Liver (tissue), 9 donors: ENCODE data around the gene AGPAT1. TPM values are rescaled to one million over a fixed set of nuclear protein-coding genes. Genes with fewer than 3 reads are reported as not detected.

Source experiments
- DNase-seq: peaks from one replicate; pipeline ENCODE4 v3.0.0-alpha.2; 2017; ENCODE audit warnings: low spot score
- H3K27ac ChIP-seq, 2 donors: one replicate each; pipeline ENCODE4 v1.7.0; 2013; ENCODE audit warnings: inconsistent platforms in 2 of 2, low read length in 2 of 2, control low read depth in 1 of 2, low read depth in 1 of 2, mild to moderate bottlenecking in 1 of 2
- H3K27me3 ChIP-seq, 4 donors: one replicate each; pipeline versions ENCODE4 v1.6.1 to v1.7.0; 2013; ENCODE audit warnings: low read length in 3 of 4, inconsistent platforms in 1 of 4, mild to moderate bottlenecking in 1 of 4, moderate library complexity in 1 of 4; ENCODE audit not compliant: control insufficient read depth in 4 of 4, insufficient read depth in 4 of 4
- H3K36me3 ChIP-seq, 4 donors: one replicate each; pipeline versions ENCODE4 v1.6.1 to v1.7.0; 2013; ENCODE audit warnings: low read length in 3 of 4, mild to moderate bottlenecking in 3 of 4, low read depth in 1 of 4, moderate library complexity in 1 of 4; ENCODE audit not compliant: control insufficient read depth in 4 of 4, insufficient read depth in 3 of 4
- H3K4me1 ChIP-seq, 4 donors: one replicate each; pipeline versions ENCODE4 v1.6.1 to v1.7.0; 2013; ENCODE audit warnings: low read length in 3 of 4, mild to moderate bottlenecking in 3 of 4, moderate library complexity in 1 of 4; ENCODE audit not compliant: control insufficient read depth in 4 of 4, insufficient read depth in 4 of 4
- H3K4me3 ChIP-seq, 3 donors: one replicate each; pipeline versions ENCODE4 v1.6.1 to v1.7.0; 2013; ENCODE audit warnings: low read length in 3 of 3, control low read depth in 1 of 3, low read depth in 1 of 3, mild to moderate bottlenecking in 1 of 3
- H3K9ac ChIP-seq, 2 donors: one replicate each; pipeline ENCODE4 v1.7.0; 2013; ENCODE audit warnings: low read length in 2 of 2, mild to moderate bottlenecking in 2 of 2, moderate library complexity in 2 of 2, control low read depth in 1 of 2, low read depth in 1 of 2
- H3K9me3 ChIP-seq, 4 donors: one replicate each; pipeline versions ENCODE4 v1.6.1 to v1.7.0; 2013; ENCODE audit warnings: low read length in 3 of 4; ENCODE audit not compliant: control insufficient read depth in 4 of 4
- EGR1 ChIP-seq, 2 donors: IDR thresholded peaks; 2 replicates each; pipeline ENCODE4 v1.6.1; 2016 to 2018; ENCODE audit warnings: antibody characterized with exemption in 2 of 2, low read depth in 2 of 2
- FOXA1 ChIP-seq: IDR thresholded peaks from 2 replicates; pipeline ENCODE4 v1.6.1; 2016; ENCODE audit warnings: antibody characterized with exemption
- FOXA2 ChIP-seq: IDR thresholded peaks from 2 replicates; pipeline ENCODE4 v1.6.1; 2016; ENCODE audit warnings: antibody characterized with exemption
- GABPA ChIP-seq, 2 donors: IDR thresholded peaks in 1 of 2; conservative IDR thresholded peaks in 1 of 2; 2 replicates each; pipeline ENCODE4 v1.6.1; 2016; ENCODE audit warnings: antibody characterized with exemption in 2 of 2, mild to moderate bottlenecking in 1 of 2, moderate library complexity in 1 of 2
- HNF4A ChIP-seq, 2 donors: conservative IDR thresholded peaks; 2 replicates each; pipeline ENCODE4 v1.6.1; 2016; ENCODE audit warnings: antibody characterized with exemption in 2 of 2, mild to moderate bottlenecking in 2 of 2
- HNF4G ChIP-seq: IDR thresholded peaks from 2 replicates; pipeline ENCODE4 v1.6.1; 2016; ENCODE audit warnings: antibody characterized with exemption
- JUND ChIP-seq, 2 donors: IDR thresholded peaks; 2 replicates each; pipeline ENCODE4 v1.6.1; 2016; ENCODE audit warnings: antibody characterized with exemption in 2 of 2
- NR2F2 ChIP-seq: IDR thresholded peaks from 2 replicates; pipeline ENCODE4 v1.6.1; 2016; ENCODE audit warnings: antibody characterized with exemption
- RAD21 ChIP-seq, 2 donors: IDR thresholded peaks; 2 replicates each; pipeline ENCODE4 v1.6.1; 2016; ENCODE audit warnings: antibody characterized with exemption in 2 of 2, mild to moderate bottlenecking in 2 of 2
- RXRA ChIP-seq, 2 donors: IDR thresholded peaks; 2 replicates each; pipeline ENCODE4 v1.6.1; 2017 to 2018; ENCODE audit warnings: antibody characterized with exemption in 2 of 2, mild to moderate bottlenecking in 1 of 2
- SP1 ChIP-seq: IDR thresholded peaks from 2 replicates; pipeline ENCODE4 v1.6.1; 2018; ENCODE audit warnings: antibody characterized with exemption, mild to moderate bottlenecking
- TAF1 ChIP-seq: conservative IDR thresholded peaks from 2 replicates; pipeline ENCODE4 v1.6.1; 2016; ENCODE audit warnings: antibody characterized with exemption, mild to moderate bottlenecking
- YY1 ChIP-seq: IDR thresholded peaks from 2 replicates; pipeline ENCODE4 v1.6.1; 2016; ENCODE audit warnings: antibody characterized with exemption, mild to moderate bottlenecking
- WGBS: extraction: QIAGEN DNeasy Blood & Tissue Kit; methylation state at CpG from one replicate; pipeline ENCODE4 v1.1.7; 2013; 5-methylcytosine and 5-hydroxymethylcytosine counted together
- polyA plus RNA-seq, 2 donors: library from polyadenylated mRNA; stranded (reverse) in 1 of 2; unstranded in 1 of 2; fragments of 200-250 nt in 1 of 2; fragments of >200 nt in 1 of 2; fragmentation: Nextera tagmentation in 1 of 2; extraction: Ambion mirVana in 1 of 2; gene quantifications; one replicate each; pipeline versions ENCODE4 v1.2.1 to v1.2.3, GENCODE V29; 2013 to 2015
- total RNA-seq, 2 donors: library from RNA; depleted of rRNA; stranded (reverse); fragments of >200 nt; gene quantifications; one replicate each; pipeline ENCODE4 v1.2.3, GENCODE V29; 2014
- TF ChIP-seq, protein P1 (sequence below): IDR thresholded peaks from 2 replicates; pipeline ENCODE4 v1.6.1; 2016; ENCODE audit warnings: antibody characterized with exemption, mild to moderate bottlenecking
- TF ChIP-seq, protein P2 (sequence below): fragments of 150-350 bp; IDR thresholded peaks from 2 replicates; pipeline ENCODE4 v1.5.1; 2017; ENCODE audit warnings: improper control_type of control experiment, low read depth, low read length; ENCODE audit not compliant: missing input control
- TF ChIP-seq, protein P3 (sequence below): IDR thresholded peaks from 2 replicates; pipeline ENCODE4 v1.6.1; 2016; ENCODE audit warnings: antibody characterized with exemption
- TF ChIP-seq, protein P4 (sequence below): IDR thresholded peaks from 2 replicates; pipeline ENCODE4 v1.6.1; 2016; ENCODE audit warnings: antibody characterized with exemption
- TF ChIP-seq, protein P5 (sequence below): IDR thresholded peaks from 2 replicates; pipeline ENCODE4 v1.6.1; 2016; ENCODE audit warnings: antibody characterized with exemption
- donor health status: healthy.
- donor health status: healthy.
- donor health status: healthy.
- donor health status: healthy.
- donor health status: healthy.

Gene AGPAT1
- total and polyA plus RNA-seq, 4 donors, result 10.4 to 45.1 (median 17.5) TPM

DNA sequence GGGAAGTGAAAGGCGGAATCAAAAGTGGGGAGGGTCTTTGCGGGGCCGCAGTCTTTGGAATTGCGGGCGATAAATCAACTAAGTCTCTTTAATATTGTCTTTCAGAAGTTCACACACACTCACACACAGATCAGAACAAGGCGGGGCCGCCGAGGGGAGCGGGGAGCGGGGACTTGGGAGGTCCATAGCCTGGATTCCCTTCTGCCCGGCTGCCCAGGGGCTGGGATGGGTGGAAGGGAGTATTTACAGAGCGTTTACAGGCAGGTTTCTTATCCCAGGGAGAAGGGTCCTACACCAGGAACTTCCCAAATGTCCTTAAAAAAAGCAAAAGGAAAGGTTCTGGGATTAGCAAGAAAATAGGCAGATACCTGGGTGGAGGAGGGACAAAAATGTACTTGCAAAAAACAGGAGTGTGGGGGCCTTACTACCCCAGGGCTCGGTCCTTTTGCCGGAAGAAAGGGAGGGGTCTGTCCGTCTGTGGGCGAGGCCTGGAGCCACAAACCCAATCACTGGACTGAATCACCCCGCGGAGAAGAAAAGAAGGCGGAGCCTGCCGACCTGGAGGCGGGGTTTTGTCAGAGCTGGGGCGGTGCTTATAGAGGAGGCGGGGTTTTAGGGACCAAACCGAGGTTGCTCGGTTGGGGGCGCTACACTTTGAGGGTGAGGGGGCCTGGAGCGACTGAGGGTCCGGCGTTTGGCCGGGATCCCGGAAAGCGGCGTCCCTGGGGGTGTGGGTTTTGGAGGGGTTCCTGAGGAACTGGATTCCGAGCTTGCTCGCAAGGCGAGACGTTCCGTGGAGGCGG lies 27.4 kb downstream of the AGPAT1 start:
- no peak overlapping the region for H3K9ac ChIP-seq
- peaks cover 0 to 2% (median 0%) of the 10 kb centered on the region in 4 donors for H3K9me3 ChIP-seq
- H3K27me3 ChIP-seq, result peaks cover 0 to 5% (median 0%) of the 10 kb centered on the region in 4 donors
- H3K36me3 ChIP-seq, result no peaks in the 10 kb centered on the region
- H3K4me3 ChIP-seq, result peak overlapping the region in 1 of 3 donors; percentile 1
- 19% methylated on average over 39 of the region's 39 CpGs for WGBS
- no peak overlapping the region for H3K27ac ChIP-seq
- TF ChIP-seq RAD21 (IDR thresholded peaks at IDR 0.05) (peak in 1 of 2 donors; percentile 16), HNF4G (no peak)
- H3K4me1 ChIP-seq, result peaks cover 0 to 5% (median 2%) of the 10 kb centered on the region in 4 donors
- peak; percentile 92 for DNase-seq

DNA sequence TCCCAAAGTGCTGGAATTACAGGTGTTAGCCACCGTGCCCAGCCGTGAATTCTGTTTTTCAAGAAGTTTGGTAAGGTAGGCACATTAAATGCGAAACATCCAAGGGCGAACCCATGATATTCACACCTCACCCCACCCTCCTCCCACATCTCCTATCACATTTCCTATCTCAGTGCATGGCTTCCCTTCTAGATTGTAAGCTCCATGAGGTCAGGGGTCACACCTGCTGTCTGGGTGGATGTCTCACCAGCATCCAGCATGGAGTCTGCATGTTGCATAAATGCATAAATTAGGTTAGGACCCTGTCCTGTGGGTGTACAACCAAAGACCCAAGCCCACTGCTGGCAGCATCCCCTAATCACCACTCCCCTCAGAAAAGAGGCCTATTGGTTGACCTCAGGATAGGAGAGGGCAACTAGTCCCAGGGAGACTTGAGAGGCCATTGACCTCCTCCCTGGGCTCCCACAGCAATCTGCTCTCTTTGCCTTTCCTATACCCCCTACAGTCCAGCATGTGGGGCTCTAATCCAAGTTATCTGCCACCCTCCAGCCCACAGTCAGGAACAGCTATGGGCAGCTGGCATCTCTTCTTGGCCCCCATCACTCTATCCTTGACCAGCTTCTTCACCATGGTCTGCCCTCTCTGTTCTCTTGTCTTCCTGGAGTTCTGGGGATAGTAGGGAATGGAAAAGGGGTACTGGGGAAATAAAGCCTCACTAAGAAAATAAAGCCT lies 28.3 kb downstream of the AGPAT1 start:
- 91% methylated on average over 4 of the region's 4 CpGs for whole genome bisulfite sequencing
- TF ChIP-seq HNF4G (no peak), SP1 (no peak), GABPA (IDR thresholded peaks at IDR 0.05 in 1 of 2, conservative IDR thresholded peaks at IDR 0.05 in 1 of 2) (no peak), HNF4A (conservative IDR thresholded peaks at IDR 0.05) (no peak), FOXA2 (no peak), NR2F2 (no peak), RAD21 (IDR thresholded peaks at IDR 0.05) (no peak), YY1 (no peak), EGR1 (IDR thresholded peaks at IDR 0.05; ENCODE audit: low read depth in 2 of 2) (no peak), JUND (IDR thresholded peaks at IDR 0.05) (no peak), TAF1 (no peak), RXRA (IDR thresholded peaks at IDR 0.05) (no peak), FOXA1 (no peak)
- TF ChIP-seq, protein P1, sequence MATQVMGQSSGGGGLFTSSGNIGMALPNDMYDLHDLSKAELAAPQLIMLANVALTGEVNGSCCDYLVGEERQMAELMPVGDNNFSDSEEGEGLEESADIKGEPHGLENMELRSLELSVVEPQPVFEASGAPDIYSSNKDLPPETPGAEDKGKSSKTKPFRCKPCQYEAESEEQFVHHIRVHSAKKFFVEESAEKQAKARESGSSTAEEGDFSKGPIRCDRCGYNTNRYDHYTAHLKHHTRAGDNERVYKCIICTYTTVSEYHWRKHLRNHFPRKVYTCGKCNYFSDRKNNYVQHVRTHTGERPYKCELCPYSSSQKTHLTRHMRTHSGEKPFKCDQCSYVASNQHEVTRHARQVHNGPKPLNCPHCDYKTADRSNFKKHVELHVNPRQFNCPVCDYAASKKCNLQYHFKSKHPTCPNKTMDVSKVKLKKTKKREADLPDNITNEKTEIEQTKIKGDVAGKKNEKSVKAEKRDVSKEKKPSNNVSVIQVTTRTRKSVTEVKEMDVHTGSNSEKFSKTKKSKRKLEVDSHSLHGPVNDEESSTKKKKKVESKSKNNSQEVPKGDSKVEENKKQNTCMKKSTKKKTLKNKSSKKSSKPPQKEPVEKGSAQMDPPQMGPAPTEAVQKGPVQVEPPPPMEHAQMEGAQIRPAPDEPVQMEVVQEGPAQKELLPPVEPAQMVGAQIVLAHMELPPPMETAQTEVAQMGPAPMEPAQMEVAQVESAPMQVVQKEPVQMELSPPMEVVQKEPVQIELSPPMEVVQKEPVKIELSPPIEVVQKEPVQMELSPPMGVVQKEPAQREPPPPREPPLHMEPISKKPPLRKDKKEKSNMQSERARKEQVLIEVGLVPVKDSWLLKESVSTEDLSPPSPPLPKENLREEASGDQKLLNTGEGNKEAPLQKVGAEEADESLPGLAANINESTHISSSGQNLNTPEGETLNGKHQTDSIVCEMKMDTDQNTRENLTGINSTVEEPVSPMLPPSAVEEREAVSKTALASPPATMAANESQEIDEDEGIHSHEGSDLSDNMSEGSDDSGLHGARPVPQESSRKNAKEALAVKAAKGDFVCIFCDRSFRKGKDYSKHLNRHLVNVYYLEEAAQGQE, result no peak
- TF ChIP-seq, protein P2, sequence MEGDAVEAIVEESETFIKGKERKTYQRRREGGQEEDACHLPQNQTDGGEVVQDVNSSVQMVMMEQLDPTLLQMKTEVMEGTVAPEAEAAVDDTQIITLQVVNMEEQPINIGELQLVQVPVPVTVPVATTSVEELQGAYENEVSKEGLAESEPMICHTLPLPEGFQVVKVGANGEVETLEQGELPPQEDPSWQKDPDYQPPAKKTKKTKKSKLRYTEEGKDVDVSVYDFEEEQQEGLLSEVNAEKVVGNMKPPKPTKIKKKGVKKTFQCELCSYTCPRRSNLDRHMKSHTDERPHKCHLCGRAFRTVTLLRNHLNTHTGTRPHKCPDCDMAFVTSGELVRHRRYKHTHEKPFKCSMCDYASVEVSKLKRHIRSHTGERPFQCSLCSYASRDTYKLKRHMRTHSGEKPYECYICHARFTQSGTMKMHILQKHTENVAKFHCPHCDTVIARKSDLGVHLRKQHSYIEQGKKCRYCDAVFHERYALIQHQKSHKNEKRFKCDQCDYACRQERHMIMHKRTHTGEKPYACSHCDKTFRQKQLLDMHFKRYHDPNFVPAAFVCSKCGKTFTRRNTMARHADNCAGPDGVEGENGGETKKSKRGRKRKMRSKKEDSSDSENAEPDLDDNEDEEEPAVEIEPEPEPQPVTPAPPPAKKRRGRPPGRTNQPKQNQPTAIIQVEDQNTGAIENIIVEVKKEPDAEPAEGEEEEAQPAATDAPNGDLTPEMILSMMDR, result no peak
- TF ChIP-seq, protein P3, sequence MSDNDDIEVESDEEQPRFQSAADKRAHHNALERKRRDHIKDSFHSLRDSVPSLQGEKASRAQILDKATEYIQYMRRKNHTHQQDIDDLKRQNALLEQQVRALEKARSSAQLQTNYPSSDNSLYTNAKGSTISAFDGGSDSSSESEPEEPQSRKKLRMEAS, result no peak
- TF ChIP-seq, protein P4, sequence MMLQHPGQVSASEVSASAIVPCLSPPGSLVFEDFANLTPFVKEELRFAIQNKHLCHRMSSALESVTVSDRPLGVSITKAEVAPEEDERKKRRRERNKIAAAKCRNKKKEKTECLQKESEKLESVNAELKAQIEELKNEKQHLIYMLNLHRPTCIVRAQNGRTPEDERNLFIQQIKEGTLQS, result no peak
- TF ChIP-seq, protein P5, sequence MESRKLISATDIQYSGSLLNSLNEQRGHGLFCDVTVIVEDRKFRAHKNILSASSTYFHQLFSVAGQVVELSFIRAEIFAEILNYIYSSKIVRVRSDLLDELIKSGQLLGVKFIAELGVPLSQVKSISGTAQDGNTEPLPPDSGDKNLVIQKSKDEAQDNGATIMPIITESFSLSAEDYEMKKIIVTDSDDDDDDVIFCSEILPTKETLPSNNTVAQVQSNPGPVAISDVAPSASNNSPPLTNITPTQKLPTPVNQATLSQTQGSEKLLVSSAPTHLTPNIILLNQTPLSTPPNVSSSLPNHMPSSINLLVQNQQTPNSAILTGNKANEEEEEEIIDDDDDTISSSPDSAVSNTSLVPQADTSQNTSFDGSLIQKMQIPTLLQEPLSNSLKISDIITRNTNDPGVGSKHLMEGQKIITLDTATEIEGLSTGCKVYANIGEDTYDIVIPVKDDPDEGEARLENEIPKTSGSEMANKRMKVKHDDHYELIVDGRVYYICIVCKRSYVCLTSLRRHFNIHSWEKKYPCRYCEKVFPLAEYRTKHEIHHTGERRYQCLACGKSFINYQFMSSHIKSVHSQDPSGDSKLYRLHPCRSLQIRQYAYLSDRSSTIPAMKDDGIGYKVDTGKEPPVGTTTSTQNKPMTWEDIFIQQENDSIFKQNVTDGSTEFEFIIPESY, result no peak
- H3K4me1 ChIP-seq, result no peaks in the 10 kb centered on the region
- H3K9ac ChIP-seq, result no peak overlapping the region
- H3K27me3 ChIP-seq, result peaks cover 0 to 5% (median 0%) of the 10 kb centered on the region in 4 donors
- peaks cover 0 to 2% (median 0%) of the 10 kb centered on the region in 4 donors for H3K9me3 ChIP-seq
- no peak for DNase-seq
- no peak overlapping the region for H3K4me3 ChIP-seq
- no peak overlapping the region for H3K27ac ChIP-seq
- H3K36me3 ChIP-seq, result no peaks in the 10 kb centered on the region
